CD8-positive, alpha-beta memory T cell (primary cell): ENCODE data around the gene FRMD4A. TPM values are rescaled to one million over a fixed set of nuclear protein-coding genes. Genes with fewer than 3 reads are reported as not detected.

Experiments
- CTCF ChIA-PET: fragments of 350-600 bp; sonication (Branson Sonifier 250); formaldehyde crosslinking; loops from one replicate; lab custom pipeline; 2021; ENCODE audit warnings: antibody characterized with exemption; lab: Charles Lee
- POLR2A ChIA-PET: fragments of 350-600 bp; sonication (Branson Sonifier 250); formaldehyde crosslinking; loops from one replicate; lab custom pipeline; 2021; ENCODE audit warnings: antibody characterized with exemption; lab: Charles Lee
- DNase-seq, 5 donors: peaks; one replicate each; pipeline versions ENCODE4 v3.0.0 to v3.0.0-alpha.2; 2020 to 2022; ENCODE audit warnings: mixed read lengths in 1 of 5
- H3K27ac ChIP-seq: one replicate; pipeline ENCODE4 v1.7.0; 2013; ENCODE audit warnings: low read depth, mild to moderate bottlenecking, low read length, moderate library complexity
- H3K27me3 ChIP-seq: 2 replicates; pipeline ENCODE4 v1.7.0; 2013; ENCODE audit warnings: low read length, mild to moderate bottlenecking; ENCODE audit not compliant: insufficient read depth, poor library complexity, severe bottlenecking
- H3K36me3 ChIP-seq: 2 replicates; pipeline ENCODE4 v1.7.0; 2013; ENCODE audit warnings: mild to moderate bottlenecking, low read length, moderate library complexity; ENCODE audit not compliant: insufficient read depth
- H3K4me1 ChIP-seq: 2 replicates; pipeline ENCODE4 v1.7.0; 2013; ENCODE audit warnings: mild to moderate bottlenecking, low read length, moderate library complexity; ENCODE audit not compliant: insufficient read depth
- H3K4me3 ChIP-seq: 2 replicates; pipeline ENCODE4 v1.7.0; 2013; ENCODE audit warnings: mild to moderate bottlenecking, low read length
- H3K9me3 ChIP-seq: 2 replicates; pipeline ENCODE4 v1.7.0; 2013; ENCODE audit warnings: mild to moderate bottlenecking, low read length
- H3K27ac Mint-ChIP-seq, 8 donors: one replicate each; pipeline ENCODE4 v1.8.0; 2020 to 2021; ENCODE audit warnings: mixed read lengths in 8 of 8, mild to moderate bottlenecking in 6 of 8, inconsistent platforms in 3 of 8, moderate library complexity in 3 of 8
- H3K27me3 Mint-ChIP-seq, 2 donors: one replicate each; pipeline ENCODE4 v1.8.0; 2020 to 2021; ENCODE audit warnings: mixed read lengths in 2 of 2, mild to moderate bottlenecking in 1 of 2, moderate library complexity in 1 of 2
- H3K36me3 Mint-ChIP-seq, 3 donors: one replicate each; pipeline ENCODE4 v1.8.0; 2020 to 2021; ENCODE audit warnings: mixed read lengths in 3 of 3, inconsistent platforms in 1 of 3, mild to moderate bottlenecking in 1 of 3
- H3K4me1 Mint-ChIP-seq, 3 donors: one replicate each; pipeline ENCODE4 v1.8.0; 2020 to 2021; ENCODE audit warnings: mixed read lengths in 3 of 3, inconsistent platforms in 1 of 3, mild to moderate bottlenecking in 1 of 3
- H3K4me3 Mint-ChIP-seq, 7 donors: one replicate each; pipeline ENCODE4 v1.8.0; 2020 to 2021; ENCODE audit warnings: mixed read lengths in 7 of 7, mild to moderate bottlenecking in 6 of 7, moderate library complexity in 4 of 7, inconsistent platforms in 2 of 7
- H3K9me3 Mint-ChIP-seq, 5 donors: one replicate each; pipeline ENCODE4 v1.8.0; 2020 to 2022; ENCODE audit warnings: mixed read lengths in 5 of 5, mild to moderate bottlenecking in 3 of 5, moderate library complexity in 2 of 5, inconsistent platforms in 1 of 5
- polyA plus RNA-seq: library from polyadenylated mRNA; unstranded; fragments of 300-500 nt; fragmentation: Illumina TruSeq; gene quantifications from one replicate; pipeline ENCODE4 v1.2.3, GENCODE V29; 2021
- total RNA-seq, 2 experiments: library from RNA; stranded (reverse); gene quantifications; one replicate each; pipeline ENCODE4 v1.2.3, GENCODE V29; 2021

FRMD4A gene
- total and polyA plus RNA-seq, 3 experiments from 2014 or later, result 0.21 to 2.7 (median 2.1) TPM

DNA sequence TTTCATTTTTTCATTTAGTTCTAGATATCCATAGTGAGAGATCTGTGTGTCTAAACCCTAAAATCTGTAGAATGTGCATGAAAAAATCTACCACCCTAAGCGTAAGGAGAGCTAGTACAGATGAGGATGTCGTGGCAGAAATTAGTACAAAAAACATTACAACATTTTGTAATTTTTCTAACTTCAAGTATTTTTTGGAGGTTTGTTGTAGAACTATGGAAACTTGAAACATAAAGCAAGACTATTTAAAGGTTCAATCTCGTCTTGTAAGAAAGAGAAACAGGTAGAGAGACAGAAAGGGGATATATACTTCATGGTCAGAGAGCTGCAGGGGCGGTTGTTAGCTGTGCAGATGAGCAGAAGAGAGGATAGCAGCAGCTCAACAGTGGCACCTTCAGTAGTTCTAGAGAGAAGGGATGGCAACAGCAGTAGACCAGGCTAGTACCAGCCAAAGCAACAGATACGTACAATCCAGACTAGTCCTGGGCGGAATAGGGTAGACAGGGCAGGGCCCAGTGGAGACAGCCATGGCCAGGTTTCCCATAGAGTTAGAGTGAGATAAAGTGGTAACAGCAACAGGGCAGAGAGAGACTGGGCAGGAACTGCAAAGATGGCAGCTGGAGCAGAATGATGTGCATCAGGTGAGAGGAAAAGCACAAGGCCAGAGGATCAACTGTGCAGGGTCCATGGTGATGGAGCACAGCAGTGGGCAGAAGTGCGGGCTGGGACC, 145.2 kb downstream of the FRMD4A start:
- CTCF ChIA-PET, result interaction anchor here (5.8 kb wide), 1 partner anchor 11 kb away, joined by 29 read pairs; no protein-coding TSS in a partner anchor
- peak overlapping the region; percentile 87 to 98 (median 94) for H3K27ac Mint-ChIP-seq
- Histone ChIP-seq H3K9me3 (no peaks in the 10 kb centered on the region), H3K4me1 (peaks cover 13% of the 10 kb centered on the region), H3K4me3 (peak overlapping the region; percentile 54), H3K36me3 (no peaks in the 10 kb centered on the region), H3K27ac (peak overlapping the region; percentile 69), H3K27me3 (no peaks in the 10 kb centered on the region)
- POLR2A ChIA-PET, result no interaction called here
- peak in 4 of 5 donors; percentile 18 to 70 (median 52) for DNase-seq
- peaks cover 21 to 28% of the 10 kb centered on the region in 2 donors for H3K27me3 Mint-ChIP-seq
- peaks cover 0 to 2% (median 0%) of the 10 kb centered on the region in 5 donors for H3K9me3 Mint-ChIP-seq
- H3K4me1 Mint-ChIP-seq, result peaks cover 20 to 23% (median 22%) of the 10 kb centered on the region in 3 donors
- no peaks in the 10 kb centered on the region for H3K36me3 Mint-ChIP-seq
- H3K4me3 Mint-ChIP-seq, result peak overlapping the region; percentile 33 to 76 (median 67)

- DNase-seq, result peak; percentile 27 to 73 (median 69)
- ChIA-PET POLR2A (interaction anchor here (0.6 to 0.8 kb wide), 2 partner anchors 388 to 896 kb away, joined by 3 to 7 read pairs; no protein-coding TSS in a partner anchor), CTCF (interaction anchor here (0.5 to 5.8 kb wide), 2 partner anchors 9 to 12 kb away, joined by 3 to 29 read pairs; no protein-coding TSS in a partner anchor)
- peaks cover 13% of the 10 kb centered on the region for H3K4me1 ChIP-seq
- Mint-ChIP-seq H3K4me3 (peak overlapping the region; percentile 33 to 76 (median 67)), H3K27me3 (peaks cover 27 to 28% of the 10 kb centered on the region in 2 donors), H3K36me3 (no peaks in the 10 kb centered on the region), H3K27ac (peak overlapping the region; percentile 87 to 98 (median 94)), H3K4me1 (peaks cover 20 to 23% (median 22%) of the 10 kb centered on the region in 3 donors), H3K9me3 (peaks cover 0 to 2% (median 0%) of the 10 kb centered on the region in 5 donors)
- H3K4me3 ChIP-seq, result peak overlapping the region; percentile 54
- no peaks in the 10 kb centered on the region for H3K9me3 ChIP-seq
- H3K36me3 ChIP-seq, result no peaks in the 10 kb centered on the region
- peak overlapping the region; percentile 69 for H3K27ac ChIP-seq
- no peaks in the 10 kb centered on the region for H3K27me3 ChIP-seq
Observed at GRCh38 chr10:14184841-14185315, 145.8 kb downstream of the FRMD4A start.

DNA sequence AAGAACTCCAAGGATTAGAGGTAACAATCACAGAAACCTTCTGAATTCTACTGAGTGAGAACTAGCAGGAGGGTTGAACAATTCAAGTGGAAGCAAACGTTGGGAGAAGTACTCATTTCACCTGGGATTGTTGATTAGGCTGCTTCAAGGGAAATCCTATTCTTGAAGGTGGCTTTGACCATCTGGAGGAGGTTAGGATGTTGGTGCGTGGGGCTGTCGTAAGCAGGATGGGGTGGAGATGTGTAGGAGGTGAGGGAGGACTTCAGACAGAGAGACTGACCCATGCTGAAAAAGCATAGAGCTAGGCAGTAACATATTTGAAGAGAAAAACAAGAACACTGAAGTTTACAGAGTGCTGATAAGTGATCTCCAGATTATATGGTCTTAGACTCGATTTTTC, 147.9 kb downstream of the FRMD4A start:
- Mint-ChIP-seq H3K36me3 (no peaks in the 10 kb centered on the region), H3K4me1 (peaks cover 20 to 23% (median 22%) of the 10 kb centered on the region in 3 donors), H3K9me3 (peaks cover 0 to 2% (median 0%) of the 10 kb centered on the region in 5 donors), H3K4me3 (no peak overlapping the region), H3K27me3 (peaks cover 36 to 42% of the 10 kb centered on the region in 2 donors), H3K27ac (peak overlapping the region in 1 of 8 donors; percentile 8)
- no peak overlapping the region for H3K27ac ChIP-seq
- no peak overlapping the region for H3K4me3 ChIP-seq
- H3K4me1 ChIP-seq, result peaks cover 13% of the 10 kb centered on the region
- CTCF ChIA-PET, result interaction anchor here (5.8 kb wide), 1 partner anchor 14 kb away, joined by 29 read pairs; no protein-coding TSS in a partner anchor
- POLR2A ChIA-PET, result no interaction called here
- H3K27me3 ChIP-seq, result peaks cover 3% of the 10 kb centered on the region
- no peaks in the 10 kb centered on the region for H3K36me3 ChIP-seq
- no peaks in the 10 kb centered on the region for H3K9me3 ChIP-seq
- DNase-seq, result no peak

DNA sequence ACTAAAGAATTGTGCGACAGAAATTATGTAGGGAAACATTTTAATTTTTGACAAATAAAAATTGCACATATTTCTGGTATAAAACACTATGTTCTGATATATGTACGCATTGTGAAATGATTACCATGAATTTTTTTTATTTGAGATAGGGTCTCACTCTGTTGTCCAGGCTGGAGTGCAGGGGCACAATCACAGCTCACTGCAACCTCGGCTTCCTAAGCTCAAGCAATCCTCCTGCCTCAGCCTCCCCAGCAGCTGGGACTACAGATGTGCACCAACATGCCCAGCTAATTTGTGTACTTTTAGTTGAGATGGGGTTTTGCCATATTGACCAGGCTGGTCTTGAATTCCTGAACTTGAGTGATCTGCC, 149.2 kb downstream of the FRMD4A start:
- peaks cover 0 to 6% (median 0%) of the 10 kb centered on the region in 5 donors for H3K9me3 Mint-ChIP-seq
- DNase-seq, result no peak
- POLR2A ChIA-PET, result interaction anchor here (0.5 kb wide), 1 partner anchor 404 kb away, joined by 9 read pairs; no protein-coding TSS in a partner anchor
- Histone ChIP-seq H3K27me3 (peaks cover 11% of the 10 kb centered on the region), H3K27ac (no peak overlapping the region), H3K4me3 (no peak overlapping the region), H3K9me3 (no peaks in the 10 kb centered on the region), H3K4me1 (peaks cover 13% of the 10 kb centered on the region), H3K36me3 (no peaks in the 10 kb centered on the region)
- H3K4me3 Mint-ChIP-seq, result no peak overlapping the region
- H3K36me3 Mint-ChIP-seq, result no peaks in the 10 kb centered on the region
- peaks cover 20 to 22% (median 22%) of the 10 kb centered on the region in 3 donors for H3K4me1 Mint-ChIP-seq
- CTCF ChIA-PET, result interaction anchor here (5.8 kb wide), 1 partner anchor 15 kb away, joined by 29 read pairs; no protein-coding TSS in a partner anchor
- H3K27ac Mint-ChIP-seq, result no peak overlapping the region
- peaks cover 41 to 54% of the 10 kb centered on the region in 2 donors for H3K27me3 Mint-ChIP-seq

DNA sequence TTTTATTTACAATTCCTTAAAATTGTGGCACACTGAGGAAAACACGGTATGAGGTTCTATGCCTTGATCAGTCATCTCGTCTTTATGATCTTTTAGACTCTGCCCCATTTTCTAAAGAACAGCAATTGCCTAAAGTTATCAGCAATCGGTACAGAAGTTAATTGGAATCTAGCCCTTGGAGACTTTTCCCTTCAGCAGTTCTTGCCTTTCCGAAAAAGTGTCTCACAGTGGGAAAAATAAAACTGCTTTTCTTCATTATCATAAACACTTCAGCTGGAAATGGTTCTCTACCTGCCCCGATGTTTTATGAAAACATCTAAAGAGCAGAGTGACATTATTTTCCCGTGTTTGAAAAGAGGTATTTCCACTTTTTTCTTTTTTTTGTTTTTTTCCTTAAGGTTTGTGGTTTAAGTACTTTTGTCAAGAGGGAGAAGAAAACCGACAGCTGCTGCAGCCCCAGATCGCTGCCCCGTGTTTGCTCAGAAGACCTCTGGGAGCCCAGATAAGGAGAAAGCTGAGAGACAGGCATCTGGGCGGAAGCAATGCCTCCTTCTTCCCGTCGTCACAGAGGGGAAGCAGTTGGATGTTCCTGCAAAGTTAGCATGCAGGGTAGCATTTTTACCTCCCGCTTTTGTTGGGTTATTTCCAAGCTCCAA, 149.7 kb downstream of the FRMD4A start:
- peaks cover 15 to 17% (median 17%) of the 10 kb centered on the region in 3 donors for H3K4me1 Mint-ChIP-seq
- H3K9me3 Mint-ChIP-seq, result peaks cover 0 to 6% (median 0%) of the 10 kb centered on the region in 5 donors
- DNase-seq, result no peak
- H3K27me3 ChIP-seq, result peaks cover 14% of the 10 kb centered on the region
- CTCF ChIA-PET, result interaction anchor here (5.8 kb wide), 1 partner anchor 16 kb away, joined by 29 read pairs; no protein-coding TSS in a partner anchor
- no peak overlapping the region for H3K27ac ChIP-seq
- no peaks in the 10 kb centered on the region for H3K36me3 ChIP-seq
- peaks cover 45 to 59% of the 10 kb centered on the region in 2 donors for H3K27me3 Mint-ChIP-seq
- POLR2A ChIA-PET, result no interaction called here
- no peaks in the 10 kb centered on the region for H3K36me3 Mint-ChIP-seq
- peaks cover 13% of the 10 kb centered on the region for H3K4me1 ChIP-seq
- H3K27ac Mint-ChIP-seq, result no peak overlapping the region
- no peak overlapping the region for H3K4me3 ChIP-seq
- H3K9me3 ChIP-seq, result no peaks in the 10 kb centered on the region
- no peak overlapping the region for H3K4me3 Mint-ChIP-seq

- no peak overlapping the region for H3K27ac Mint-ChIP-seq
- no peaks in the 10 kb centered on the region for H3K36me3 ChIP-seq
- no peak overlapping the region for H3K4me3 ChIP-seq
- H3K9me3 Mint-ChIP-seq, result peaks cover 0 to 6% (median 0%) of the 10 kb centered on the region in 5 donors
- no peak for DNase-seq
- peaks cover 3% of the 10 kb centered on the region for H3K4me1 ChIP-seq
- H3K9me3 ChIP-seq, result no peaks in the 10 kb centered on the region
- ChIA-PET CTCF (no interaction called here), POLR2A (no interaction called here)
- peaks cover 14% of the 10 kb centered on the region for H3K27me3 ChIP-seq
- H3K36me3 Mint-ChIP-seq, result no peaks in the 10 kb centered on the region
- H3K4me1 Mint-ChIP-seq, result peaks cover 3 to 4% (median 3%) of the 10 kb centered on the region in 3 donors
- H3K27ac ChIP-seq, result no peak overlapping the region
- H3K27me3 Mint-ChIP-seq, result peaks cover 51 to 74% of the 10 kb centered on the region in 2 donors
- H3K4me3 Mint-ChIP-seq, result no peak overlapping the region
Observed at GRCh38 chr10:14179251-14179650, 151.5 kb downstream of the FRMD4A start.

DNA sequence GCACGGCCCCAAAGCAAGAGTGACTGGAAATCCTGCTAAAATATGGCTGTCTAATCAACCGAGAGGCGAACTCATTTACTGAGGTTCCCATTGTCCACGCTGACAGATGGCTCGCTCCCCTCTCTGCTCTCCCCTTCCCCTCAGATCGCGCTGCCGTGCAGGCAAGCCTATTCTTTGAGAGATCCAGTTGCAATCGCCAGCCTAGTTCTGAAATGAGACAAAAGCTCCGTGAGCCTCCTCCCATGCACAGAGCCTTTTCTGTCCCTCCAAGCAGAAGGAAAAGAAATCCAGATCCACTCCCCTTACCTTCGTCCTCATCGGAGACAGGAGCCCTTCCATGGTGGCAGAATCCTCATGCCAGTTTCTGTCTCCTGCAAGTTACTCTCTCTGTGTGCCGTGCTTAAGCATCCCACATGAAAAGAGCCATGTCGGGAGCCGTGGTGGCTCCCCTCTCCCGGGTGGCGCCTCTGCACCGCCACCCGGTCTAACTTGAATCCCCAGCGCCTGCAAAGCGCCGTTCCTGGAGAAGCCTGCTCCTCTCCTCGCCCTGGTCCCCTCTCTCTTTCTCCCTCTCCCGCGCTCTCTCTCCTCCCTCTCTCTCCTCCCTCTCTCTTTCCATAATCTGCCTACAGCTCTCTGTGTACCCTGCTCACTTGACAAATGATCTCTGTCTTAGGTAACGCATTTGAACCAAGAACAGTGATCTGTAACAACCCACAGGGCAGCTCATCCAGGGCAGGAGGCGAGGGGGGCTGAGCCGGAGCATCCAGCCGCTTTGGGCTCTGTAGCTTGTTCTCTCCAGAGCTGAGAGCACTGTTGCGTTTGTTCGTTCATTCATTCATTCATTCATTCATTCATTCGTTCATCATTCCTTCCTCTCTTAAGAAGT, 156.8 kb downstream of the FRMD4A start:
- no peaks in the 10 kb centered on the region for H3K36me3 Mint-ChIP-seq
- DNase-seq, result peak in 2 of 5 donors; percentile 4 to 18
- Histone ChIP-seq H3K4me1 (peaks cover 5% of the 10 kb centered on the region), H3K27me3 (peaks cover 14% of the 10 kb centered on the region), H3K9me3 (no peaks in the 10 kb centered on the region), H3K36me3 (no peaks in the 10 kb centered on the region), H3K4me3 (peak overlapping the region; percentile 44), H3K27ac (no peak overlapping the region)
- POLR2A ChIA-PET, result no interaction called here
- CTCF ChIA-PET, result interaction anchor here (1.1 to 1.6 kb wide), 3 partner anchors 13 to 23 kb away, joined by 3 to 7 read pairs (median 3); no protein-coding TSS in a partner anchor
- H3K9me3 Mint-ChIP-seq, result peaks cover 0 to 4% (median 0%) of the 10 kb centered on the region in 5 donors
- peaks cover 39 to 87% of the 10 kb centered on the region in 2 donors for H3K27me3 Mint-ChIP-seq
- peak overlapping the region in 3 of 8 donors; percentile 4 to 24 (median 19) for H3K27ac Mint-ChIP-seq
- H3K4me1 Mint-ChIP-seq, result peaks cover 15 to 19% (median 17%) of the 10 kb centered on the region in 3 donors
- H3K4me3 Mint-ChIP-seq, result peak overlapping the region; percentile 74 to 87 (median 86)
